Stimulated activated naive CD4-positive, alpha-beta T cell (primary cell): ENCODE measurements around the gene SIN3A.
"Not testable (repeated sequence)": the region's sequence is repeated elsewhere in the genome, so short reads cannot be mapped to it uniquely, and the experiment has no call there.

ENCODE experiments used
- DNase-seq, 6 experiments: peaks; one replicate each; lab custom pipeline; 2025; lab: John Stamatoyannopoulos, UW

The SIN3A gene

DNA sequence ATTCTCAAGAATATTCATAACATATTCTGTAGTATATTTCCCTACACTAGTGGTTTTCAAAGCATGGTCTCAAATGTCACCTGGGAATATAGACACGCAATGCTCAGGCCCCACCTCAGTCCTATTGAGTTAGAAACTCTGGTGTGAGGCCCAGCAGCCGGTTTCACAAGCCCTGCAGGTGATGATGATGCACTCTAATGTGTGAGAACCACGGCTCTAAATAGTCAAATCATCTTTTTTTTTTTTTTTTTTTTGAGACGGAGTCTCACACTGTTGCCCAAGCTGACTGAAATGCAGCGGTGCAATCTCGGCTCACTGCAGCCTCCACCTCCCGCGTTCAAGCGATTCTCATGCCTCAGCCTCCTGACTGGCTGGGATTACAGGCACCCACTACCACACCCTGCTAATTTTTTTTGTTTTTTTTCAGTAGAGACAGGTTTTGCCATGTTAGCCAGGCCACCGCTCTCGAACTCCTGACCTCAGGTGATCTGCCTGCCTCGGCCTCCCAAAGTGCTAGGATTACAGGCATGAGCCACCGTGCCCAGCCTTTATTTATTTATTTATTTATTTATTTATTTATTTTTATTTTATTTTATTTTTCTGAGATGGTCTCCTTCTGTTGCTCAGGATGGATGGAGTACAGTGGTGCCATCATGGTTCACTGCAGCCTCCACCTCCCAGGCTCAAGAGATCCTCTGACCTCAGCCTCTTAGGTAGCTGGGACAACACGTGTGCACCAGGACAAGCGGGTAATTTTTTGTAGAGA, 117.7 kb downstream of the SIN3A start:
- not testable (repeated sequence) for DNase-seq

DNA sequence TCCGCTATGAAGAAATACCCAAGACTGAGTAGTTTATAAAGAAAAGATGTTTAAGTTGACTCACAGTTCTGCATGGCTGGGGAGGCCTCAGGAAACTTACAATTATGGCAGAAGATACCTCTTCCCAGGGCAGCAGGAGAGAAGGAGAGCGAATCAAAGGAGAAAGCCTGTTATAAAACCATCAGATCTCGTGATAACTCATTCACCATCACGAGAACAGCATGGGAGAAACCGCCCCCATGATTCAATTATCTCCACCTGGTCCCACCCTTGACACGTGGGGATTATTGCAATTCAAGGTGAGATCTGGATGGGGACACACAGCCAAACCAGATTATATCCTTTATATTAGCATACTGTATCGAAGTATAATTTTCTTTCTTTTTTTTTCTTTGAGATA, 119.4 kb downstream of the SIN3A start:
- not testable (repeated sequence) for DNase-seq

DNA sequence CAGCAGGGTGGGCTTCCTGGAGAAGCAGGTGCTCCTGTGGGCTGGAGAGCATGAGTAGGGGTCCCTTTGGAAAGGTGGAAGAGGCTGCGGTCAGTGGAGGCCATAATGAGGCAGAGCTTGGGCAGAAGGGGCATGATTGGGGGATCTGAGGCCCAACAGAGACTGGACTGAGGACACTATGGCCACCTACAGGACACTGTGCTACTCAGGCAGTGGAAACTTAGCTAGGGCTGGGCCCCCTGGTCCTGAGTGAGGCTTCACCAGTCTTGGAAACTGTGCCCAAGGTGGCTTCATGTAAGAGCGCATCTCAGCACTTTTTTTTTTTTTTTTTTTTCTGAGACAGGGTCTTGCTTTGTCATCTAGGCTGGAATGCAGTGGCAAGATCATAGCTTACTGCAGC, 121.9 kb downstream of the SIN3A start:
- no peak for DNase-seq

DNA sequence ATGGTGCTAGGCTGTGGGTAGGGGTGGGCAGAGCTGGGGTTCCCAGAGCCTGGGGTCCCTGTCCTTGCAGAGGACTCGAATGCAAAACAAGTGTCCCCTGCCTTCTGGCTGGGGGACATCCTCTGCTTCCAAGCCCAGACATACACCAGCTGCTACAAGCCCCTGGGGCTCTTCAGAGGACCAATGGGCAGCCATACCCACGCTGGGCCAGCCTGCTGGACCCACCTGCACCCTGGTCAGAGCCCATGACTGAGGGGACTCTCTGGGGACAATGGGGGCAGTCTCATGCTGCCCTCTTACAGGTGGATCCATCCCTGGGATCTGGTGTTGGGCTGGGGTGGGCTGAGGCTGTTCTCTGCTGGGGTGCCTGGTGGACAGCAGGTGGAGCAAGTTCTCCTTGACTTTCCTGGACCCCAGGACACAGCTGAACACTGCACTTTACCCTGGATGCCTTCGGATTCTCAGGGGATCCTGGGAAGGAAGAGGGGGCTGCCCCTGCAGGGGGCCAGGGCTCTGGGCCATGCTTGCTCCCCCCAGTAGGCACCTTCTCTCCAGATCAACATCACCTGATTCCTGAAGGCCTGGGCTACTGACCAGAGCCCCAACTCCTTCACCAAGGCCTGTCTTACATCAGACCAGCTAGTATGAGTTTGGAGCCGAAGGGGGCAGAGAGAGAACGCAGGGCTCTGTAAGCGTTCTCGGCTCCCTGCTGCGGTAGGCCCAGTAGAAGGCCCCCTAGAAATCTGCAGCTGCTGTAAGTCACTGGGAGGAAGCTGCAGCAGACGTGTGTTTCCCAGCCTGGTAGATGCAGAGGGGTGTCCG, 122.8 kb downstream of the SIN3A start:
- DNase-seq, result no peak

DNA sequence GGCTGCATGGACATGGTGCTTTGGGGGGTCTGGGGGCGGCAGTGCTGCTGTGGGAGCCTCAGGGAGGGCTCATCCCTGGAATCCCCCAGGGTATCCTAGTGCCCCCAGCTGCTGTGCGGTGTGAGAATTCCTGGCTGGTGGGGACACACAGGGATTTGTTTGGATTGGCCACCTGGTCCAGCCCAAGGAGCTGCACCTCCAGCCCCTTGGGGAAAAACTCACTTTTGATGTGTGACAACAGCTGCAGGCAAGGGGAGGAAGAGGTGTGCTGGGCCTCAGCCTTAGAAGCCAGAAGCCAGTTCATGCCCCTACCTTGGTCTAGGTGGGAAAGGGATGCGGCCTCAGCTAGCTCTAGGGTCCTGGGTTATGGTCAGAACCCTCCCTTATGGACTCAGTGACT, 124.0 kb downstream of the SIN3A start:
- DNase-seq, result no peak

DNA sequence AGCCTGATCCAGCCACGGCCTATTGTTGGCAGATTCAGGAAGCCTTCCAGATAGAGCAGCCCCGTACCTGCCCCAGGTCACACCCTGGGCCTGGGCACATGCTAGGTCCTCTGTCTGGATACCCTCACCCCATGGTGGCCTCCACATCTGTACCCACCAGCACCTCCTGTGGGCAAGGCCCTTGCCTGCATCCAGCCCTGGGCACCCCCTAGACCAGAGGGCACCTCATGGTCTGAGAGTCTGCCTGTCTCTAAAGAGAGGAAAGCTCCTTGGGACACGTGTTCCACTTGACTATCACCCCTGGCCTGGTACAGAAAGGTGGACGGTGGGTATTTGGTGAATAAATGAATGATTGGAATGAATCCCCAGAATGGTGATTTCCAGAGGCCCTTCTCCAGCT, 124.5 kb downstream of the SIN3A start:
- no peak for DNase-seq

DNA sequence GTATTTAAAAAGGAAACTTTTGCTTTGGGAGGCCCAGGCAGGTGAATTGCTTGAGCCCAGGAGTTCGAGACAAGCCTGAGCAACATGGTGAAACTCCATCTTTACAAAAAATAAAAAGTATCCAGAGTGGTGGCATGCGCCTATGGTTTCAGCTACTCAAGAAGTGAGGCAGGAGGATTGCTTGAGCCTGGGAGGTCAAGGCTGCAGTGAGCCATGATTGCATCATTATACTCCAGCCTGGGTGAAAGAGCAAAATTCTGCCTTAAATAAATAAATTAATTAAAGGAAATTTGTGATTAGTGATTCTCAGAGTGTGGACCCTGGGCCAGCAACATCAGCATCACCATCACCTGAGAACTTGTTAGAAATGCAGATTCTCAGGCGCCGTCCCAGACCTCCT, 125.6 kb downstream of the SIN3A start:
- DNase-seq, result no peak

DNA sequence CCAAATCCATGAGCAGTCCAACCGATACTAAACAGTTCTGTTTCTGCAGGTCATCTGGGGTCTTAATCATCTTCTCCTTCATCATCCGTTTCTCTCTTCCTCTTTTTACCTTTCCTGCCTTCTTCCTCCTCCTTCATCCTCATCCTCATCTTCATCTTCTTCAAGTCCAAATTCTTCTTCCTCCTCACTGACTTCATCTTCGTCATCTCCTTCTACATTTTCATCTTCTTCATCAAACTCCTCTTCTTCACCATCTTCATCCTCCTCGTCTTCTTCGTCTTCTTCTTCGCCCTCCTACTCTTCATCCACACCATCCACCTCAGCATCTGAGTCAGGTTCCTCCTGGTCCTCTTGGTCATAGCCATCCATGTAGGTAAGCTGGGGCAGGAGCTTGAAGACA, 129.8 kb downstream of the SIN3A start:
- DNase-seq, result no peak
